Measurements from ENCODE around the gene PLPPR3. TPM values are rescaled to one million over a fixed set of nuclear protein-coding genes. Genes with fewer than 3 reads are reported as not detected.

PLPPR3 gene
- polyA plus RNA-seq, 1 donor (not counting 4 experiments of a cell fraction or from before 2014, with no cell fraction given): not detected

- Histone ChIP-seq H3K27me3 (ENCODE audit: control insufficient read depth, extremely low read depth, insufficient read depth, low read length) (no peaks in the 10 kb centered on the region), H4K20me1 (ENCODE audit: control insufficient read depth, extremely low read depth, insufficient read depth, low read length) (peaks cover 26% of the 10 kb centered on the region), H2AFZ (ENCODE audit: control insufficient read depth, low read length) (no peak overlapping the region), H3K4me3 (ENCODE audit: control insufficient read depth in 2 of 3, extremely low read depth in 1 of 3, insufficient read depth in 2 of 3, low read depth in 1 of 3, low read length in 3 of 3) (peak overlapping the region; percentile 56 to 81 (median 68)), H3K27ac (ENCODE audit: control insufficient read depth, insufficient read depth, low read length) (no peak overlapping the region), H3K4me2 (ENCODE audit: control insufficient read depth, extremely low read depth, insufficient read depth, low read depth, low read length) (peak overlapping the region; percentile 86), H3K9me1 (ENCODE audit: control insufficient read depth, extremely low read depth, insufficient read depth, low read length) (no peaks in the 10 kb centered on the region), H3K9me3 (ENCODE audit: control insufficient read depth, low read depth, low read length) (no peaks in the 10 kb centered on the region), H3K79me2 (ENCODE audit: control insufficient read depth, insufficient read depth, low read length) (peaks cover 31% of the 10 kb centered on the region), H3K4me1 (ENCODE audit: control insufficient read depth, extremely low read depth, insufficient read depth, low read length) (peaks cover 24% of the 10 kb centered on the region), H3K36me3 (ENCODE audit: control insufficient read depth in 2 of 2, extremely low read depth in 1 of 2, insufficient read depth in 2 of 2, low read length in 2 of 2) (peaks cover 7 to 20% of the 10 kb centered on the region in 2 experiments), H3K9ac (ENCODE audit: control insufficient read depth, extremely low read depth, insufficient read depth, low read length) (peak overlapping the region; percentile 86)
- no peak for TF ChIP-seq EZH2 (IDR thresholded peaks at IDR 0.05; ENCODE audit: low read length)
- TF ChIP-seq CTCF (optimal IDR thresholded peaks at IDR 0.05 in 1 of 3, IDR thresholded peaks at IDR 0.05 in 1 of 3, conservative IDR thresholded peaks at IDR 0.05 in 1 of 3; ENCODE audit: extremely low read depth in 1 of 3, insufficient read depth in 2 of 3, low read length in 3 of 3): no peak
- FAIRE-seq (no peak), DNase-seq (ENCODE audit: low read depth, low spot score) (no peak)
- dilution Hi-C loops (cut with MboI; ENCODE audit: extremely low pct_ligation_motif_present, low sequenced_read_pairs): no loop called here
These were observed 25.8 kb downstream of the PLPPR3 start for GRCh38 chr19:795691-796581.

GRCh38 chr19:795073-795611, 26.6 kb downstream of the PLPPR3 start:
- Histone ChIP-seq H3K79me2 (ENCODE audit: control insufficient read depth, insufficient read depth, low read length) (peaks cover 23% of the 10 kb centered on the region), H3K9ac (ENCODE audit: control insufficient read depth, extremely low read depth, insufficient read depth, low read length) (no peak overlapping the region), H3K27ac (ENCODE audit: control insufficient read depth, insufficient read depth, low read length) (no peak overlapping the region), H3K4me3 (ENCODE audit: control insufficient read depth in 2 of 3, extremely low read depth in 1 of 3, insufficient read depth in 2 of 3, low read depth in 1 of 3, low read length in 3 of 3) (no peak overlapping the region), H3K4me1 (ENCODE audit: control insufficient read depth, extremely low read depth, insufficient read depth, low read length) (peaks cover 16% of the 10 kb centered on the region), H3K4me2 (ENCODE audit: control insufficient read depth, extremely low read depth, insufficient read depth, low read depth, low read length) (no peak overlapping the region), H3K9me1 (ENCODE audit: control insufficient read depth, extremely low read depth, insufficient read depth, low read length) (no peaks in the 10 kb centered on the region), H4K20me1 (ENCODE audit: control insufficient read depth, extremely low read depth, insufficient read depth, low read length) (peaks cover 19% of the 10 kb centered on the region), H3K9me3 (ENCODE audit: control insufficient read depth, low read depth, low read length) (no peaks in the 10 kb centered on the region), H3K27me3 (ENCODE audit: control insufficient read depth, extremely low read depth, insufficient read depth, low read length) (no peaks in the 10 kb centered on the region), H3K36me3 (ENCODE audit: control insufficient read depth in 2 of 2, extremely low read depth in 1 of 2, insufficient read depth in 2 of 2, low read length in 2 of 2) (peaks cover 3 to 14% of the 10 kb centered on the region in 2 experiments), H2AFZ (ENCODE audit: control insufficient read depth, low read length) (no peak overlapping the region)
- dilution Hi-C loops (cut with MboI; ENCODE audit: extremely low pct_ligation_motif_present, low sequenced_read_pairs): no loop called here
- FAIRE-seq: no peak
- TF ChIP-seq CTCF (optimal IDR thresholded peaks at IDR 0.05 in 1 of 3, IDR thresholded peaks at IDR 0.05 in 1 of 3, conservative IDR thresholded peaks at IDR 0.05 in 1 of 3; ENCODE audit: extremely low read depth in 1 of 3, insufficient read depth in 2 of 3, low read length in 3 of 3) (no peak), EZH2 (IDR thresholded peaks at IDR 0.05; ENCODE audit: low read length) (no peak)
- DNase-seq (ENCODE audit: low read depth, low spot score): no peak

Data from keratinocyte (primary cell).